Nephron (organoid): ENCODE measurements around the gene URB2.

Experiments used
- H3K27ac Mint-ChIP-seq, 3 experiments: 2 replicates each; pipeline ENCODE4 v1.8.0; 2020; ENCODE audit warnings: mixed read lengths in 3 of 3, mild to moderate bottlenecking in 2 of 3, moderate library complexity in 1 of 3
- H3K27me3 Mint-ChIP-seq: 2 replicates; pipeline ENCODE4 v1.8.0; 2021; ENCODE audit warnings: low read depth, mild to moderate bottlenecking, moderate library complexity, mixed read lengths
- H3K36me3 Mint-ChIP-seq: 2 replicates; pipeline ENCODE4 v1.8.0; 2020; ENCODE audit warnings: low read depth, mixed read lengths
- H3K4me1 Mint-ChIP-seq: 2 replicates; pipeline ENCODE4 v1.8.0; 2020; ENCODE audit warnings: mixed read lengths
- H3K4me3 Mint-ChIP-seq, 3 experiments: 2 replicates each; pipeline ENCODE4 v1.8.0; 2020; ENCODE audit warnings: mild to moderate bottlenecking in 3 of 3, mixed read lengths in 3 of 3, moderate library complexity in 2 of 3
- H3K9me3 Mint-ChIP-seq: 2 replicates; pipeline ENCODE4 v1.8.0; 2020; ENCODE audit warnings: mixed read lengths
- CTCF ChIP-seq, 3 experiments: fragments of 200-600 bp; sonication (generic); IDR thresholded peaks; one replicate each; pipeline ENCODE4 v1.5.0; 2021; ENCODE audit warnings: antibody characterized with exemption in 3 of 3; ENCODE audit not compliant: unreplicated experiment in 3 of 3

Gene URB2

GRCh38 chr1:229631966-229632365 is 5.9 kb downstream of the URB2 start:
- no peak overlapping the region for H3K4me3 Mint-ChIP-seq
- peaks cover 31% of the 10 kb centered on the region for H3K36me3 Mint-ChIP-seq
- no peaks in the 10 kb centered on the region for H3K27me3 Mint-ChIP-seq
- TF ChIP-seq CTCF (IDR thresholded peaks at IDR 0.05; ENCODE audit: unreplicated experiment in 3 of 3) = no peak
- no peaks in the 10 kb centered on the region for H3K9me3 Mint-ChIP-seq
- H3K4me1 Mint-ChIP-seq = peaks cover 6% of the 10 kb centered on the region
- no peak overlapping the region for H3K27ac Mint-ChIP-seq

GRCh38 chr1:229636042-229636441 is 10.0 kb downstream of the URB2 start:
- Mint-ChIP-seq H3K36me3 (peaks cover 44% of the 10 kb centered on the region), H3K4me3 (no peak overlapping the region)

GRCh38 chr1:229637746-229638145 is 11.7 kb downstream of the URB2 start:
- no peaks in the 10 kb centered on the region for H3K27me3 Mint-ChIP-seq

More at GRCh38 chr1:229636042-229636441, 10.0 kb downstream of the URB2 start:
- Mint-ChIP-seq H3K9me3 (no peaks in the 10 kb centered on the region), H3K27ac (no peak overlapping the region), H3K27me3 (no peaks in the 10 kb centered on the region), H3K4me1 (no peaks in the 10 kb centered on the region)
- TF ChIP-seq CTCF (IDR thresholded peaks at IDR 0.05; ENCODE audit: unreplicated experiment in 3 of 3) = no peak

DNA sequence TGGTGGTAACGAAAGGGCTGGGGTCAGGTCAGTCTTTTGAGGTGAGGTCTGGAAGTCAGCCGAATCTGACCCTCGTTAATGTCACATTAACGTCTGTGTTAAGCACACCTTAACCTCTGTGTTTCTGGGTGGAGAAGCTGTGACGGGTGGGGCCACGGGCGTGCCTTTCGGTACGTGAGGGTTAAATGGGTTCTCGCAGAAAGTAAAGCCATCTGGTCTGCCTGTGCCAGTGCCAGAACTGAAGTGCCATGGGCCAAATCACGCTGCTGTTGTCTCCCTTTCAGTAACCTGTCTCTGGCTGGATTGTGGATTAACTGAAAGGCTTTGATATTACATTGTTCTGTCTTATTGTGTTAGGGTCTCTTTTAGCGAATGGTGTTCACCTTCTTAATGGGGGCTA is 14.4 kb downstream of the URB2 start:
- Mint-ChIP-seq H3K9me3 (no peaks in the 10 kb centered on the region), H3K4me1 (no peaks in the 10 kb centered on the region), H3K36me3 (peaks cover 41% of the 10 kb centered on the region), H3K27ac (no peak overlapping the region), H3K27me3 (no peaks in the 10 kb centered on the region), H3K4me3 (no peak overlapping the region)
- TF ChIP-seq CTCF (IDR thresholded peaks at IDR 0.05; ENCODE audit: unreplicated experiment in 3 of 3) = no peak

More at GRCh38 chr1:229637746-229638145, 11.7 kb downstream of the URB2 start:
- no peak overlapping the region for H3K27ac Mint-ChIP-seq
- peaks cover 48% of the 10 kb centered on the region for H3K36me3 Mint-ChIP-seq
- H3K4me3 Mint-ChIP-seq = no peak overlapping the region
- no peaks in the 10 kb centered on the region for H3K9me3 Mint-ChIP-seq
- no peak for TF ChIP-seq CTCF (IDR thresholded peaks at IDR 0.05; ENCODE audit: unreplicated experiment in 3 of 3)
- no peaks in the 10 kb centered on the region for H3K4me1 Mint-ChIP-seq

GRCh38 chr1:229641306-229641705 is 15.3 kb downstream of the URB2 start:
- peaks cover 40% of the 10 kb centered on the region for H3K36me3 Mint-ChIP-seq
- no peak for TF ChIP-seq CTCF (IDR thresholded peaks at IDR 0.05; ENCODE audit: unreplicated experiment in 3 of 3)
- no peak overlapping the region for H3K4me3 Mint-ChIP-seq
- H3K4me1 Mint-ChIP-seq = no peaks in the 10 kb centered on the region
- H3K27me3 Mint-ChIP-seq = no peaks in the 10 kb centered on the region
- no peak overlapping the region for H3K27ac Mint-ChIP-seq
- H3K9me3 Mint-ChIP-seq = no peaks in the 10 kb centered on the region

- no peak overlapping the region for H3K4me3 Mint-ChIP-seq
- no peak for TF ChIP-seq CTCF (IDR thresholded peaks at IDR 0.05; ENCODE audit: unreplicated experiment in 3 of 3)
These were observed 16.3 kb downstream of the URB2 start for GRCh38 chr1:229642376-229642775.

More at GRCh38 chr1:229642376-229642775, 16.3 kb downstream of the URB2 start:
- Mint-ChIP-seq H3K27me3 (no peaks in the 10 kb centered on the region), H3K27ac (no peak overlapping the region), H3K4me1 (no peaks in the 10 kb centered on the region), H3K9me3 (no peaks in the 10 kb centered on the region), H3K36me3 (peaks cover 40% of the 10 kb centered on the region)
